GM21717 (cell line): ENCODE data around the gene TFF1.

ENCODE experiments used
- ATAC-seq: cut with Tn5 transposase; IDR thresholded peaks from one replicate; pipeline ENCODE4 v1.9.1; 2021; ENCODE audit warnings: mild to moderate bottlenecking, moderate library complexity; ENCODE audit not compliant: unreplicated experiment

Gene TFF1

GRCh38 chr21:42384156-42384945 lies 18.0 kb upstream of the TFF1 start:
- ATAC-seq: no peak

- ATAC-seq: no peak
Observed at GRCh38 chr21:42383331-42383730, 17.0 kb upstream of the TFF1 start.

DNA sequence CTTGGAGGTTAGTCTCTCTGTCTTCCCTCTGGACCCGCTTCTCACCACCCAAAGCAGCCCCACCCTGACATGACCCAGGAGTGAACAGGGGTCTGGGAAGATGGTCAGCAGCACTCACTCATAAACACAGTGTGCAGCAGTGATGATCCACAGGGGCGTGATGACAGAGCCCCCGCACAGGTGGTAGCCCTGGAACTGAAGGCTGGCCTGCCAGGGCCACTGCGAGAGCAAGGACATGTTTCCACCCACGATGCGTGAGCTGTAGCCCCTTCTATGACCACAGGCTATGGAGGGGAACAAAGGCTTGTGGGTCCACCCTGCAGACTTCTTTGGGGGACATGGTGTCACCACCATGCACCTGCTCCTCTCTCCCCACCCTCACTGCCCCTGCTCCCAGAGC lies 16.6 kb upstream of the TFF1 start:
- ATAC-seq: no peak

- no peak for ATAC-seq
Observed at GRCh38 chr21:42381347-42381984, 15.1 kb upstream of the TFF1 start.

GRCh38 chr21:42379426-42380215 lies 13.3 kb upstream of the TFF1 start:
- ATAC-seq: no peak

DNA sequence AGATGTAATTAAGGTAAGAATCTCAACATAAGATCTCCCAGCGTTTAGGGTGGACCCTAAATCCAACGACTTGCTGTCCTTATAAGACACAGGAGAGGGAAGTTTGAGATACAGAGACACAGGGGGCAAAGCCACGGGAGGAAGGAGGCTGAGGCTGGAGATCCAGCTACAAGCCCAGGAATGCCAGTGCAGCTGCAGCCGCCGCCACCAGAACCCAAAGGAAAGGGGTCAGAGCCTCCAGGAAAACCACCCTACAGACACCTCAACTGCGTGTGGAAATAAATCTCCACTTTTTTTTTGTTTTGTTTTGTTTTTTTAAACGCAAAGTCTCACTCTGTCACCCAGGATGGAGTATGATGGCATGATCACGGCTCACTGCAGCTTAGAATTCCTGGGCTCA lies 12.1 kb upstream of the TFF1 start:
- ATAC-seq: no peak

DNA sequence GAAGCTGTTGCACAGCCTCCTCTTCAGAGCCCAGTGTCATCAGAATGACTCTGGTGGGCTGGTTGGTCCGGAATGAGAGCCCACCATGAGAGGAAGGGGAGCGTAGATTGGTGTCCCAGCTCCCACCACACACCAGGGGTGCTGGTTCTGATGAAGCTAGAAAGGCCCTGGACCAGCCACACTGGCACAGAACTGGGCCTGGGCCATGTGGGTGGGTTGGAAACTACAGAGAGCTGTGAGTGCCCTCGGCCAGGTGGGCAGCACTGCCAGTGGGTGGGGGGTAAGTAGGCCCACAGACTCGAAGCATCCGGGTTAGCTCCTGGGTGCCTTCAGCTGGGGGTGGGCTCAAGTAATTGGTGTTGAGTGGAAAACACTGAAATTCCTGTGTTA lies 11.6 kb upstream of the TFF1 start:
- no peak for ATAC-seq

- no peak for ATAC-seq
Observed at GRCh38 chr21:42377211-42377950, 11.0 kb upstream of the TFF1 start.

DNA sequence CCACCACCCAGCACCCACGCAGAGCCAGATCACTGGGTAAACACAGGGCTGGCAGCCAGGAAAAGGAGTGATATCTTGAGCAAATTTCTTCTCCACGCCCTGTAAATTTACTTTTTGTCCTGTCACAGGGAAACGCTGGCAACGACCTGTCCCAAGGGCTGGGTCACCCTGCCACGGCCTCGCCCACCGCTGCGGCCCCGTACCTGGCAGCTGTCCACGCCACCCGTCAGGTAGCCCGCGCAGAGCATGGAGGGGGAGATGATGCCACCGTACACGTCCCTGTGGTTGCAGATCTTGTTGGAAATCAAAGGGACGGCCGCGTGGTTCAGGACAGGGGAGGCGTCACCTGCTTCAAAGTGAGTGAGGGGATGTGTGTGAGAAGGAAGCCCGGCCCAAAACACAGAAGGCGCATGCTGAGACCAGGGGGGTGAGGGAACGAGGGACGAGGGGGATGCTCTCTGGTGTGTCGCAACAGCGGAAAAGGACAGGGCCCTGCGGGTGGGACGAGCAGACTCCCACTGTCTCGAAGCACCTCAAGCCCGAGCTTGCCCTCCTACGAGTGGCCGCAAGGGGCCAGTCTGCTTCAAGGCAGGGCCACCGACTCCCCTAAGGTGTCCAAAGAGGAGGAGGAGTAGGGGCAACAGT lies 10.1 kb upstream of the TFF1 start:
- no peak for ATAC-seq

DNA sequence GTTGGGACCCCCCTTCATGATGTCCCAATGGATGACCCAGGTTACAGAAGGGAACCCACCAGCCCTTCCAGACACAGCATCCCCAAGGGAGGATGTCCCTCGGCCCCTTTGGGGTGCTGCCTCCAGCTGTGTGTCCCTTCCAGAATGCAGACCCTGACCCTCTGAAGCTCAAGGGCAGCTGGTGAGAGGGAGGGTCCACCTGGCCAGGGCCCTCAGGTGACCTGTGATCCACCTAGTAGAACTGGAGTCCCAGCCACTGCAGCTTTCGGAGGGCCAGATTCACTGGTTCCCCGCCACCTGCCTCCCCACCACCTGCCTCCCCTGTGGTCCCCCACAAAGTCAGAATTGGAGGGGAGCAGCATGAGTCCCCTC lies 9.6 kb upstream of the TFF1 start:
- no peak for ATAC-seq

DNA sequence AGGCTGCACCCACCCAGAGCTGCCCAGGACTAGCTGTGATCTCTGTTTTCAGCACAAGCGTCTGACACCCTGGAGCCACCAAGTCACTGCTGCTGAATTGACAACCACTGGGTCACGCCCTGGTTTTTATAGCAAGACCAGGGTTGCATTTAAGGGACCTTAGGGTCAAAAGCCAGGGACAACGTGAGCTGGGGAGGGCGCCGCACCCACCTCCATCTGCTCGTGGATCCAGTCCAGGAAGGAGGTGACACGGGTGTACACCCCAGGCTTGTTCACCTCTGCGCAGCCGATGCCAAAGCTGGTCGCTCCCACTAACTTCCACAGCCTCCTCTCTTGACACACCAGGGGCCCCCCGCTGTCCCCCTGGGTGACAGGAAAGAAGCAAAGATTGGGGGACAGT lies 9.2 kb upstream of the TFF1 start:
- no peak for ATAC-seq

- ATAC-seq: no peak
Observed at GRCh38 chr21:42374864-42375499, 8.6 kb upstream of the TFF1 start.

- no peak for ATAC-seq
Observed at GRCh38 chr21:42374457-42374856, 8.1 kb upstream of the TFF1 start.

GRCh38 chr21:42373908-42374455 lies 7.6 kb upstream of the TFF1 start:
- no peak for ATAC-seq

GRCh38 chr21:42373196-42373907 lies 7.0 kb upstream of the TFF1 start:
- ATAC-seq: no peak

DNA sequence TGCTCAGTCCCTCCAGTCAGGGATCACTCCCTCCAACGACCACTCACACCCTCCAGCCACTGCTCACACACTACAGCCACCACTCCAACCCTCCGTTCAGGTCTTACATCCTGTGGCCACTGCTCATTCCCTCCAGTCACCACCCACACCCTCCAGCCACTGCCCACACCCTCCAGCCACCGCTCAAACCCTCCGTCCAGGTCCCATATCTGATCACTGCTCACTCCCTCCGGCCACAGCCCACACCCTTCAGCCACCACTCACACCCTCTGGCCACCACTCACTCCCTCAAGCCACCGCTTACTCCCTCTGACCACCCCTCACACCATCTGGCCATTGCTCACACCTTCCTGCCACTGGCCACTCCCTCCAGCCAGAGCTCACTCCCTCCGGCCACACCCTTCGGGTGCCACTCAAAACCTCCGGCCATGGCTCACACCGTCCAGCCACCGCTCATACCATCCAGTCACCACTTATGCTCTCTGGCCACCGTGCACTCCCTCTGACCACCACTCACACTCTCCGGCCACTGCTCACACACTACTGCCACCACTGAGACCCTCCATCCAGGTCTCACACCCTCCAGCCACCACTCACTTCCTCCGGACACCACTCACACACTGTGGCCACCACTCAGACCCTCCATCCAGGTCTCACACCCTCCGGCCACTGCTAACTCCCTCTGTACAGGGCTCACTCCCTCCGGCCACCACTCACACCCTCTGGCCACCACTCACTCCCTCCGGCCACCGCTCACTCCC lies 4.7 kb upstream of the TFF1 start:
- ATAC-seq: no peak

DNA sequence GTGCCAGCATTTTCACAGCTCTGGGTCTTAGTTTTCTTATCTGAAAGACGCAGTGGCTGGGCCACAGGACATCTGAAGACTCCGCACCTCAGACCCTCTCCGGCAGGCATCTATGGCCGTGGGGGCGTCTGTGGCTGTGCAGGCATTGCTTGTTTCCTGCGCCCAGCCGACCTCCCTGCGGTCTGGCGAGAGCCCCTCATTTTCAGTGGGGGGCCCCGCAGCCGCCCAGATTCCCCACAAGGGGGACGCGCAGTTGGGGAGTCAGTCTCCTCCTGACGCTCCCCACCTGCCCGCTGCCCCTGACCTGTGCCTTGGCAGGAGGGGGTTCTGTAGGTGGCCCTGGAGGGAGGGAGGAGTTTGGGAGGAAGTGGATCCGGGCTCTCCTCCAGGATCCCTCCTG lies 3.5 kb upstream of the TFF1 start:
- ATAC-seq: no peak

DNA sequence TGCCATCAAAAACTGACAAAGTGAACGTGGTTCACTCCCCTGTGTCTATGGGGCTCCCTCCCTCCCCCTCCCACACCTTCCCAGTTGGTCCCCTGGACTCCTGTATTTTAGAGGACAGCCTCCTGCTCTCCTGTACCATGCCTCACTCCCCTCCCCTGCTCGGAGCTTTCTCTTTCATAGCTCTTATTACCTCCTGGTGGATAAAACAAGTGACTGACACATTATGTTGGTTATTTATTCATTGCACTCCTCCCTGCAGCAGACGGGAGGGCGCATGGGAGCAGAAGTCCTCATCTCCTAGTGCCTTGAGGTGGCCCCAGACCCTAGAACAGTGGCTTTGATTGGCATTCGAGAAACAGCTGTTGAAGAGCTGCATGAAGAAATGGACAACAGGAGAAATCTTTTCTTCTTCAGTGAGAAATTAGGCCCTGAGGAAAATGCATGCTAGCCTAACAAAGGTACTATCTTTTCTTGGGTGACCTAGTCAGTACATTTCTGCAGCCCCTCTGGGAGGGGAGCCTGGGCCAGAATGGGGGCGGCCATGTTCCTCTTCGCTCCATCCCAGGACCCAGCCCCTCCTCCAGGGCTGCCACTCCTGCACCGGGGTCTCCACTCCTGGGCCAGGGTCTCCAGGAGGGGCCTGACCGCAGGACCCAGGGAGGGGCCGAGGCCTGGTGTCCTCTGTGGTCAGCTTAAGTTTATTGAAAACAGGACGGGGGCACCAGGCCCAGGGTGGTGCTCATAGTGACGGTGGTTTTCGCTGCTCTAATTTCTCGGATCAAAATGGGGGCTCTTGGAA lies 1.2 kb upstream of the TFF1 start:
- no peak for ATAC-seq
